ENCODE measurements around the gene SLC30A3.

GRCh38 chr2:27278010-27278409 lies 15.2 kb upstream of the SLC30A3 start:
- TF ChIP-seq FOXM1 (CRISPR knock-in tag; IDR thresholded peaks at IDR 0.05), result no peak
- no peak for TF ChIP-seq ZNF800 (CRISPR knock-in tag; IDR thresholded peaks at IDR 0.05)
- TF ChIP-seq PAX8 (CRISPR knock-in tag; IDR thresholded peaks at IDR 0.05; ENCODE audit: borderline replicate concordance), result no peak
- TF ChIP-seq EZH2 (conservative IDR thresholded peaks at IDR 0.05; ENCODE audit: low read depth, low read length), result no peak
- no peak for TF ChIP-seq SNRNP70 (IDR thresholded peaks at IDR 0.05; ENCODE audit: low read depth, low read length)
